Mesenchymal stem cell (in vitro differentiated cells and primary cell): ENCODE data around the gene EXOSC7.
A peak's percentile ranks its signal among the peaks of the same experiment; 100 is the strongest.

Source experiments
- DNase-seq: peaks from one replicate; pipeline ENCODE4 v3.0.0-alpha.2; 2013
- H2AFZ ChIP-seq: one replicate; pipeline ENCODE4 v1.6.1; 2013; ENCODE audit warnings: low read depth, mild to moderate bottlenecking, control low read depth, inconsistent platforms, low read length, moderate library complexity
- H2AK5ac ChIP-seq: 2 replicates; pipeline ENCODE4 v1.6.1; 2013; ENCODE audit warnings: low read length, moderate library complexity, mild to moderate bottlenecking, inconsistent platforms; ENCODE audit not compliant: severe bottlenecking
- H2BK120ac ChIP-seq: one replicate; pipeline ENCODE4 v1.6.1; 2013; ENCODE audit warnings: low read depth, mild to moderate bottlenecking, inconsistent platforms, low read length, moderate library complexity
- H2BK12ac ChIP-seq, 2 experiments: one replicate each; pipeline ENCODE4 v1.6.1; 2013; ENCODE audit warnings: inconsistent platforms in 2 of 2, low read length in 2 of 2, mild to moderate bottlenecking in 2 of 2, moderate library complexity in 2 of 2, control low read depth in 1 of 2
- H2BK15ac ChIP-seq: one replicate; pipeline ENCODE4 v1.6.1; 2013; ENCODE audit warnings: mild to moderate bottlenecking, low read depth, inconsistent platforms; ENCODE audit not compliant: poor library complexity, severe bottlenecking
- H2BK5ac ChIP-seq: 2 replicates; pipeline ENCODE4 v1.6.1; 2013; ENCODE audit warnings: low read depth, mild to moderate bottlenecking, low read length, control low read depth, inconsistent platforms; ENCODE audit not compliant: poor library complexity, severe bottlenecking
- H3K14ac ChIP-seq, 2 experiments: one replicate each; pipeline ENCODE4 v1.6.1; 2013; ENCODE audit warnings: inconsistent platforms in 2 of 2, low read length in 2 of 2, control low read depth in 1 of 2, mild to moderate bottlenecking in 1 of 2, moderate library complexity in 1 of 2
- H3K18ac ChIP-seq, 2 experiments: one replicate each; pipeline ENCODE4 v1.6.1; 2013; ENCODE audit warnings: inconsistent platforms in 2 of 2, low read length in 2 of 2, control low read depth in 1 of 2, low read depth in 1 of 2, mild to moderate bottlenecking in 1 of 2
- H3K23ac ChIP-seq, 2 experiments: one replicate each; pipeline ENCODE4 v1.6.1; 2013; ENCODE audit warnings: inconsistent platforms in 2 of 2, low read length in 2 of 2, mild to moderate bottlenecking in 2 of 2, moderate library complexity in 2 of 2, control low read depth in 1 of 2
- H3K27ac ChIP-seq: 2 replicates; pipeline ENCODE4 v1.5.1; 2013; ENCODE audit warnings: mild to moderate bottlenecking, moderate library complexity, low read length, control low read depth, inconsistent platforms; ENCODE audit not compliant: poor library complexity, severe bottlenecking
- H3K27me3 ChIP-seq, 2 experiments: 2 replicates each; pipeline versions ENCODE4 v1.6.1 to v1.7.0; 2013; ENCODE audit warnings: low read length in 2 of 2, mild to moderate bottlenecking in 2 of 2, moderate library complexity in 2 of 2, control low read depth in 1 of 2, inconsistent platforms in 1 of 2; ENCODE audit not compliant: control insufficient read depth in 1 of 2, insufficient read depth in 1 of 2
- H3K36me3 ChIP-seq, 2 experiments: 2 replicates each; pipeline versions ENCODE4 v1.6.1 to v1.7.0; 2013; ENCODE audit warnings: low read length in 2 of 2, control low read depth in 1 of 2, inconsistent platforms in 1 of 2, low read depth in 1 of 2, mild to moderate bottlenecking in 1 of 2; ENCODE audit not compliant: insufficient read depth in 2 of 2, control insufficient read depth in 1 of 2
- H3K4ac ChIP-seq, 2 experiments: one replicate each; pipeline ENCODE4 v1.6.1; 2013; ENCODE audit warnings: inconsistent platforms in 2 of 2, low read length in 2 of 2, mild to moderate bottlenecking in 2 of 2, moderate library complexity in 2 of 2, control low read depth in 1 of 2, low read depth in 1 of 2
- H3K4me1 ChIP-seq: 2 replicates; pipeline ENCODE4 v1.6.1; 2013; ENCODE audit warnings: low read depth, low read length, control low read depth; ENCODE audit not compliant: control insufficient read depth, insufficient read depth
- H3K4me2 ChIP-seq: 2 replicates; pipeline ENCODE4 v1.6.1; 2013; ENCODE audit warnings: low read length, mild to moderate bottlenecking, inconsistent platforms; ENCODE audit not compliant: poor library complexity, severe bottlenecking
- H3K4me3 ChIP-seq, 2 experiments: 2 replicates each; pipeline versions ENCODE4 v1.5.1 to v1.7.0; 2013; ENCODE audit warnings: low read length in 2 of 2, mild to moderate bottlenecking in 2 of 2, control low read depth in 1 of 2, low read depth in 1 of 2; ENCODE audit not compliant: insufficient read depth in 1 of 2
- H3K79me1 ChIP-seq: replicated peaks from 2 replicates; pipeline ENCODE4 v1.6.1; 2013; ENCODE audit warnings: mild to moderate bottlenecking, control low read depth, low read length, inconsistent platforms; ENCODE audit not compliant: poor library complexity, severe bottlenecking
- H3K9ac ChIP-seq: 2 replicates; pipeline ENCODE4 v1.7.0; 2013; ENCODE audit warnings: mild to moderate bottlenecking, low read length, moderate library complexity
- H3K9me3 ChIP-seq: 2 replicates; pipeline ENCODE4 v1.7.0; 2013; ENCODE audit warnings: mild to moderate bottlenecking, low read length; ENCODE audit not compliant: control insufficient read depth
- H4K8ac ChIP-seq: one replicate; pipeline ENCODE4 v1.6.1; 2013; ENCODE audit warnings: inconsistent platforms, mild to moderate bottlenecking, low read length, moderate library complexity
- H4K91ac ChIP-seq: one replicate; pipeline ENCODE4 v1.6.1; 2013; ENCODE audit warnings: mild to moderate bottlenecking, low read length, inconsistent platforms
- WGBS: methylation state at CpG from one replicate; pipeline ENCODE4 v1.1.7; 2013; ENCODE audit warnings: mixed read lengths; 5-methylcytosine and 5-hydroxymethylcytosine counted together

Gene EXOSC7

GRCh38 chr3:44991326-44991725, 15.3 kb downstream of the EXOSC7 start:
- Histone ChIP-seq H3K36me3 (peaks cover 13 to 36% of the 10 kb centered on the region in 2 experiments), H3K4me3 (no peak overlapping the region), H3K18ac (no peak overlapping the region), H3K14ac (no peak overlapping the region), H2BK5ac (no peak overlapping the region), H3K4me1 (peaks cover 14% of the 10 kb centered on the region), H2BK12ac (no peak overlapping the region), H2BK15ac (no peak overlapping the region), H3K4ac (no peak overlapping the region), H3K79me1 (peaks cover 35% of the 10 kb centered on the region), H3K9me3 (no peaks in the 10 kb centered on the region), H2BK120ac (no peak overlapping the region), H2AFZ (no peak overlapping the region), H2AK5ac (no peak overlapping the region), H3K27me3 (no peaks in the 10 kb centered on the region), H3K27ac (no peak overlapping the region), H4K8ac (no peak overlapping the region), H3K23ac (no peak overlapping the region), H3K9ac (no peak overlapping the region), H3K4me2 (no peak overlapping the region), H4K91ac (no peak overlapping the region)
- WGBS: 100% methylated on average over 1 of the region's 1 CpG
- no peak for DNase-seq

- H4K8ac ChIP-seq: no peak overlapping the region
- H3K27me3 ChIP-seq: no peaks in the 10 kb centered on the region
- H3K14ac ChIP-seq: no peak overlapping the region
- 54% methylated on average over 5 of the region's 7 CpGs for WGBS
- H3K79me1 ChIP-seq: peaks cover 36% of the 10 kb centered on the region
- no peak overlapping the region for H2AFZ ChIP-seq
- H4K91ac ChIP-seq: peak overlapping the region; percentile 3
- H3K4me1 ChIP-seq: peaks cover 14% of the 10 kb centered on the region
- peak overlapping the region in 1 of 2 experiments; percentile 81 for H3K18ac ChIP-seq
- H2BK12ac ChIP-seq: peak overlapping the region in 1 of 2 experiments; percentile 81
- DNase-seq: peak; percentile 47
- peak overlapping the region; percentile 51 for H3K27ac ChIP-seq
- no peaks in the 10 kb centered on the region for H3K9me3 ChIP-seq
- H3K4me2 ChIP-seq: no peak overlapping the region
- peak overlapping the region; percentile 62 for H3K9ac ChIP-seq
- peak overlapping the region in 1 of 2 experiments; percentile 67 for H3K4ac ChIP-seq
- H2AK5ac ChIP-seq: peak overlapping the region; percentile 85
- no peak overlapping the region for H3K4me3 ChIP-seq
- H3K36me3 ChIP-seq: peaks cover 14 to 50% of the 10 kb centered on the region in 2 experiments
- H2BK120ac ChIP-seq: no peak overlapping the region
- no peak overlapping the region for H2BK5ac ChIP-seq
- no peak overlapping the region for H3K23ac ChIP-seq
- no peak overlapping the region for H2BK15ac ChIP-seq
Measured at GRCh38 chr3:44992555-44993470, 16.8 kb downstream of the EXOSC7 start.

GRCh38 chr3:44993471-44994205, 17.6 kb downstream of the EXOSC7 start:
- peaks cover 35% of the 10 kb centered on the region for H3K79me1 ChIP-seq
- peak overlapping the region; percentile 85 for H2AK5ac ChIP-seq
- peaks cover 14% of the 10 kb centered on the region for H3K4me1 ChIP-seq
- no peak overlapping the region for H3K4me3 ChIP-seq
- H3K4ac ChIP-seq: peak overlapping the region in 1 of 2 experiments; percentile 67
- H2BK5ac ChIP-seq: no peak overlapping the region
- H3K9ac ChIP-seq: peak overlapping the region; percentile 62
- no peak overlapping the region for H3K23ac ChIP-seq
- H3K14ac ChIP-seq: no peak overlapping the region
- no peak overlapping the region for H3K4me2 ChIP-seq
- H4K8ac ChIP-seq: no peak overlapping the region
- H4K91ac ChIP-seq: peak overlapping the region; percentile 3
- peaks cover 19 to 56% of the 10 kb centered on the region in 2 experiments for H3K36me3 ChIP-seq
- H3K27me3 ChIP-seq: no peaks in the 10 kb centered on the region
- no peak overlapping the region for H2AFZ ChIP-seq
- peak; percentile 73 for DNase-seq
- H3K18ac ChIP-seq: no peak overlapping the region
- no peak overlapping the region for H2BK15ac ChIP-seq
- H3K27ac ChIP-seq: peak overlapping the region; percentile 51
- no peak overlapping the region for H2BK120ac ChIP-seq
- H3K9me3 ChIP-seq: no peaks in the 10 kb centered on the region
- peak overlapping the region in 1 of 2 experiments; percentile 81 for H2BK12ac ChIP-seq
